ENCODE results near the gene GRIK3.

DNA sequence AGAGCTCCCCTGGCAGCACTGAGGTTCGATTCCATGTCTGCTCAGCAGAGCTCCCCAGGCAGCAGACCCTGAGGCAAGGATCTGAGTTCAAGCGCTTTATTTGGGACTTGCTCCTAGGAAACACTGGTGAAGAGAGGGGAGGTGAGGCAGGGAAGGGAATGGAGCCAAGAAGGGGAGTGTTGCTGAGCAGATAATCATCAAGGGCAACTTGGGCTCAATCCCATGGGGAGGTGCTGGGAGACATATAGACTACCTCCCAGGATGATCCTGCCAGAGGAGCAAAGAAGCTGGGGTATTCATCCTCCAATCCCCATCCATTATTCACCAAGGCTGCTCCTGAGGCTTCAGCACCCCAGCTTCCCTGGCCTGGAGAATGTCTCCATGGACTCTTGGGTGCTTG is 47.0 kb downstream of the GRIK3 start:
- TF ChIP-seq, protein P1, sequence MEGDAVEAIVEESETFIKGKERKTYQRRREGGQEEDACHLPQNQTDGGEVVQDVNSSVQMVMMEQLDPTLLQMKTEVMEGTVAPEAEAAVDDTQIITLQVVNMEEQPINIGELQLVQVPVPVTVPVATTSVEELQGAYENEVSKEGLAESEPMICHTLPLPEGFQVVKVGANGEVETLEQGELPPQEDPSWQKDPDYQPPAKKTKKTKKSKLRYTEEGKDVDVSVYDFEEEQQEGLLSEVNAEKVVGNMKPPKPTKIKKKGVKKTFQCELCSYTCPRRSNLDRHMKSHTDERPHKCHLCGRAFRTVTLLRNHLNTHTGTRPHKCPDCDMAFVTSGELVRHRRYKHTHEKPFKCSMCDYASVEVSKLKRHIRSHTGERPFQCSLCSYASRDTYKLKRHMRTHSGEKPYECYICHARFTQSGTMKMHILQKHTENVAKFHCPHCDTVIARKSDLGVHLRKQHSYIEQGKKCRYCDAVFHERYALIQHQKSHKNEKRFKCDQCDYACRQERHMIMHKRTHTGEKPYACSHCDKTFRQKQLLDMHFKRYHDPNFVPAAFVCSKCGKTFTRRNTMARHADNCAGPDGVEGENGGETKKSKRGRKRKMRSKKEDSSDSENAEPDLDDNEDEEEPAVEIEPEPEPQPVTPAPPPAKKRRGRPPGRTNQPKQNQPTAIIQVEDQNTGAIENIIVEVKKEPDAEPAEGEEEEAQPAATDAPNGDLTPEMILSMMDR (conservative IDR thresholded peaks at IDR 0.05) = no peak
- no peak for TF ChIP-seq ZFX (IDR thresholded peaks at IDR 0.05)
